ENCODE measurements around the gene MARCHF2.

The MARCHF2 gene

DNA sequence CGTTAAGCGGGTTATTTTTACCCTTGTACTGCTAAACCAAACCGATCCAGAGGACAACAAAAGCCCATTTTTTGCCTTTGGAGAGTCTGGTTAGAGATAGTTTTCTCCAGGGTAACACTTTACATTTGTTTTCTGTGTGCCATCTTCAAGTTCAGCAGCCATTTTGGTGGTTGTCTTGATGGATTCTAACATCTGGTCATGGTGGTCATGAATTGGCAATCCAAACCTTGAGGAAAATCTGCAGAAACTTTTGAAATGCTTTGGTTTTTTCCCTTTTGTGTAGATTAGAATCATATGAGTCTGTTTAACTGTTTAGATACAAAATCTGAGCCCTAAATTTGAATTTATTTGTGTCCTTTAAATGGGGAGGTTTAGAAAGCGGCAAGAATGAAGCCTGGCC lies 48.3 kb downstream of the MARCHF2 start:
- Histone ChIP-seq H4K20me1 (ENCODE audit: insufficient read depth) (peaks cover 49% of the 10 kb centered on the region), H3K27ac (no peak overlapping the region), H3K36me3 (ENCODE audit: insufficient read depth) (peaks cover 30% of the 10 kb centered on the region; the same call in 1 of the 2 replicates), H3K4me2 (no peak overlapping the region), H3K79me2 (ENCODE audit: insufficient read depth, low read depth) (peaks cover 100% of the 10 kb centered on the region), H2AFZ (ENCODE audit: low read depth) (no peak overlapping the region), H3K9ac (no peak overlapping the region), H3K27me3 (ENCODE audit: insufficient read depth, low read depth) (no peaks in the 10 kb centered on the region), H3K4me1 (ENCODE audit: low read depth, poor library complexity, severe bottlenecking) (no peaks in the 10 kb centered on the region), H3K4me3 (IDR thresholded peaks at IDR 0.05; ENCODE audit: insufficient read depth, low read depth, low read length) (no peak overlapping the region)
- TF ChIP-seq, protein P1, sequence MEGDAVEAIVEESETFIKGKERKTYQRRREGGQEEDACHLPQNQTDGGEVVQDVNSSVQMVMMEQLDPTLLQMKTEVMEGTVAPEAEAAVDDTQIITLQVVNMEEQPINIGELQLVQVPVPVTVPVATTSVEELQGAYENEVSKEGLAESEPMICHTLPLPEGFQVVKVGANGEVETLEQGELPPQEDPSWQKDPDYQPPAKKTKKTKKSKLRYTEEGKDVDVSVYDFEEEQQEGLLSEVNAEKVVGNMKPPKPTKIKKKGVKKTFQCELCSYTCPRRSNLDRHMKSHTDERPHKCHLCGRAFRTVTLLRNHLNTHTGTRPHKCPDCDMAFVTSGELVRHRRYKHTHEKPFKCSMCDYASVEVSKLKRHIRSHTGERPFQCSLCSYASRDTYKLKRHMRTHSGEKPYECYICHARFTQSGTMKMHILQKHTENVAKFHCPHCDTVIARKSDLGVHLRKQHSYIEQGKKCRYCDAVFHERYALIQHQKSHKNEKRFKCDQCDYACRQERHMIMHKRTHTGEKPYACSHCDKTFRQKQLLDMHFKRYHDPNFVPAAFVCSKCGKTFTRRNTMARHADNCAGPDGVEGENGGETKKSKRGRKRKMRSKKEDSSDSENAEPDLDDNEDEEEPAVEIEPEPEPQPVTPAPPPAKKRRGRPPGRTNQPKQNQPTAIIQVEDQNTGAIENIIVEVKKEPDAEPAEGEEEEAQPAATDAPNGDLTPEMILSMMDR (conservative IDR thresholded peaks at IDR 0.05; ENCODE audit: low read depth, low read length): no peak

DNA sequence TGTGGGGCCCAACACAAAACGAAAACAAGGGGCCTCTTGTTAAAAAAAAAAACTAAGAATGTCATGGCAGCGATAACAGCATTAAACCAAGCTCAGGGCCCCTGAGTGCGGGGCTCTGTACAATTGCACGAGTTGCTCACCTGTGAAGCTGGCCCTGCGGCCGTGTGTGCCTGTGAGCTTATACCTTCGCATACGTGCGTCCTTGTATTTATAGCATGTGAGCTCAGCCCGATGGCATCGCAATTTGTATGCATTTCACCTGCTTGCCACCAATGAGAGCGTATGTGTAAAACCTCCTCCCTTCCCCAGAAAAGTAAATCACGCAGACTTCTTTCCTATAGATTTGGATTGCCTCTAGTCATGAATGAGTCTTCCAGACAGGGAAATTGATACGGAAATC lies 48.8 kb downstream of the MARCHF2 start:
- TF ChIP-seq, protein P1 (conservative IDR thresholded peaks at IDR 0.05; ENCODE audit: low read depth, low read length): no peak
- H3K36me3 ChIP-seq (ENCODE audit: insufficient read depth): peaks cover 25% of the 10 kb centered on the region; the same call in 1 of the 2 replicates
- no peak overlapping the region for H3K4me2 ChIP-seq
- peaks cover 95% of the 10 kb centered on the region for H3K79me2 ChIP-seq (ENCODE audit: insufficient read depth, low read depth)
- H3K27ac ChIP-seq: no peak overlapping the region
- no peak overlapping the region for H2AFZ ChIP-seq (ENCODE audit: low read depth)
- H3K9ac ChIP-seq: no peak overlapping the region
- H3K27me3 ChIP-seq (ENCODE audit: insufficient read depth, low read depth): no peaks in the 10 kb centered on the region
- no peaks in the 10 kb centered on the region for H3K4me1 ChIP-seq (ENCODE audit: low read depth, poor library complexity, severe bottlenecking)
- H3K4me3 ChIP-seq (IDR thresholded peaks at IDR 0.05; ENCODE audit: insufficient read depth, low read depth, low read length): no peak overlapping the region
- peaks cover 44% of the 10 kb centered on the region for H4K20me1 ChIP-seq (ENCODE audit: insufficient read depth)

DNA sequence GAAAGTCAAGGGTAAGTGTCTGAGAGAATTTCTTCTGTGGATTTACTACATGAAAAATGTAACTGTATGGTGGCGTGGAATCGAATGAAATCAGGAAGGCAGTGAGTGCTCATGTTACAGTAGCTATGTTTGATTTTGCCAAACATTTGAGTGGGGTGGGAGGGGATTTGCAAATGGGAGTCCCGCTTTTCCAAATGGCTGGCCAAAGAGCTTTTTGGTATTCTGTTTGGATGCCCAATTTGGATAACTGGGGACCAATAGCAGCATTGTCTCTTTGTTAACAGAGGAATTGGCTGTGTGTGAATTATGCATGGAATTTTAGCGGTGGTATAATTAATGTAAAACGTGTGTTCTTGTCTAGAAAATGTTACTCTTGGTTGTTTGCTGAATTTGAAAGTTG lies 49.5 kb downstream of the MARCHF2 start:
- H4K20me1 ChIP-seq (ENCODE audit: insufficient read depth): peaks cover 37% of the 10 kb centered on the region

DNA sequence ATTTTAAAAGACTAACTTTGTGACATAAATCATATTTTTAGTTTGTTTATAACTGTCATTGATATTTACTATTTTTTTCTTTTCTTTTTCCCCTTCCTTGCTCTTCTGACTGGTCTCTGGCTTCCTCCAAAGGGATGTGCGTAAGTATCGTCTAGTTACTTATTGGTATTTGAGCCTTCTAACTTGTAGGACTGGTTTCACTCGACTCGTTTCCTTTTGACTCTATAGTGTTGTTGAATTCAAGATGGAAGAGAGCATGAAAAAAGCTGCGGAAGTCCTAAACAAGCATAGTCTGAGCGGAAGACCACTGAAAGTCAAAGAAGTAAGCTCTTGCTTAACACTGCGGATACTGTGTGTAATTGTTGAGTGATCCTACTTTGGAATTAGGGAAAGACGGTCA lies 50.3 kb downstream of the MARCHF2 start:
- H3K9ac ChIP-seq: no peak overlapping the region
- peaks cover 28% of the 10 kb centered on the region; the same call in 1 of the 2 replicates for H3K36me3 ChIP-seq (ENCODE audit: insufficient read depth)
- peaks cover 88% of the 10 kb centered on the region for H3K79me2 ChIP-seq (ENCODE audit: insufficient read depth, low read depth)
- no peaks in the 10 kb centered on the region for H3K27me3 ChIP-seq (ENCODE audit: insufficient read depth, low read depth)
- no peak overlapping the region for H3K27ac ChIP-seq
- no peaks in the 10 kb centered on the region for H3K4me1 ChIP-seq (ENCODE audit: low read depth, poor library complexity, severe bottlenecking)
- H3K4me2 ChIP-seq: no peak overlapping the region
- TF ChIP-seq, protein P1 (conservative IDR thresholded peaks at IDR 0.05; ENCODE audit: low read depth, low read length): no peak
- H4K20me1 ChIP-seq (ENCODE audit: insufficient read depth): peaks cover 29% of the 10 kb centered on the region
- H3K4me3 ChIP-seq (IDR thresholded peaks at IDR 0.05; ENCODE audit: insufficient read depth, low read depth, low read length): no peak overlapping the region
- no peak overlapping the region for H2AFZ ChIP-seq (ENCODE audit: low read depth)

More for the DNA sequence above, 49.5 kb downstream of the MARCHF2 start:
- H3K79me2 ChIP-seq (ENCODE audit: insufficient read depth, low read depth): peaks cover 95% of the 10 kb centered on the region
- peaks cover 25% of the 10 kb centered on the region; the same call in 1 of the 2 replicates for H3K36me3 ChIP-seq (ENCODE audit: insufficient read depth)
- H3K4me3 ChIP-seq (IDR thresholded peaks at IDR 0.05; ENCODE audit: insufficient read depth, low read depth, low read length): no peak overlapping the region
- no peak overlapping the region for H3K4me2 ChIP-seq
- no peaks in the 10 kb centered on the region for H3K27me3 ChIP-seq (ENCODE audit: insufficient read depth, low read depth)
- H3K4me1 ChIP-seq (ENCODE audit: low read depth, poor library complexity, severe bottlenecking): no peaks in the 10 kb centered on the region
- no peak overlapping the region for H3K27ac ChIP-seq
- TF ChIP-seq, protein P1 (conservative IDR thresholded peaks at IDR 0.05; ENCODE audit: low read depth, low read length): no peak
- no peak overlapping the region for H2AFZ ChIP-seq (ENCODE audit: low read depth)
- no peak overlapping the region for H3K9ac ChIP-seq

Measured in KMS-11 (cell line).